Transverse colon (tissue), 4 donors: ENCODE data around the gene PEAK3.

ENCODE experiments used
- POLR2A ChIP-seq: fragments of 450-650 bp; IDR thresholded peaks from one replicate; pipeline ENCODE4 v1.6.1; 2016; ENCODE audit warnings: antibody characterized with exemption, mild to moderate bottlenecking, moderate library complexity
- POLR2AphosphoS5 ChIP-seq, 3 donors: sonication (generic); formaldehyde crosslinking; IDR thresholded peaks; one replicate each; pipeline ENCODE4 v1.6.1; 2016; ENCODE audit warnings: antibody characterized with exemption in 3 of 3
- TF ChIP-seq, protein P1 (sequence below), 5 experiments: fragments of 200-600 bp in 3 of 5; fragments of 450-650 bp in 2 of 5; sonication (generic) in 3 of 5; IDR thresholded peaks; 1 replicate in 2 of 5; 2 replicates in 3 of 5; pipeline ENCODE4 v1.5.1; 2016 to 2017; ENCODE audit warnings: antibody characterized with exemption in 5 of 5, inconsistent platforms in 3 of 5, mild to moderate bottlenecking in 2 of 5, moderate library complexity in 1 of 5

DNA sequence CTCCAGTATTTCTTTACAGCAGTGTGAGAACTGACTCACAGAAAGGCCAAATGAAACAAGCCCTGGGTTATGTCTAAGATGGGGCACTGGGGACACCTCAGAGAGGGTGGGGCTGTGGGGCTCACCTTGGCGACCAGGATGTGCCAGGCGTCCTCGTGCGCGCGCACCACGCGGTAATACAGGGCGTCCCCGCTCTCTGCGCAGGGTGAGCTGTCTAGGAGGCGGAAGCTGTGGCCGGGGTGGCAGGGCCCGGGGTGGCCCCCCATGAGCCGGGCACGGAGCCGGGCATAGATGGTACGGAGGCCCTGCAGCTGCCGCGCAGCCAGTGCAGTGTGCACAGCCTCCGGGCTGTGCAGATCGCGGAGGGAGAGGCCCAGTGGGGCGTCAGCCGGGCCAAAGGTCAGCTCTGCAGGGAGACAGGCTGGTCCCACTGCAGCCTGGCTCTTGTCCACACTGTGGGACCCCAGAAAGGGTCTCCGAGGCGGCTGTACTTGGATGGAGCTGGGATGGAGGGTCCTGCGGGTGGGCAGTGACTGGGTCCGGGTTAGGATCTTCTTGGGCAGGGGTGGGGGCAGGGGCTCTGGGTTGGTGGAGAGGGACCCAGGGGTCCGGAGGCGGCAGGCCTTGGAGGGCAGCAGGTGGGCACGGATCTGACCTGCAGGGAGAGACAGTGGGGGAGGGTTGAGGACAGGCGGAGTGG is 3.4 kb downstream of the PEAK3 start:
- TF ChIP-seq POLR2A (no peak), POLR2AphosphoS5 (IDR thresholded peaks at IDR 0.05) (no peak)
- TF ChIP-seq, protein P1, sequence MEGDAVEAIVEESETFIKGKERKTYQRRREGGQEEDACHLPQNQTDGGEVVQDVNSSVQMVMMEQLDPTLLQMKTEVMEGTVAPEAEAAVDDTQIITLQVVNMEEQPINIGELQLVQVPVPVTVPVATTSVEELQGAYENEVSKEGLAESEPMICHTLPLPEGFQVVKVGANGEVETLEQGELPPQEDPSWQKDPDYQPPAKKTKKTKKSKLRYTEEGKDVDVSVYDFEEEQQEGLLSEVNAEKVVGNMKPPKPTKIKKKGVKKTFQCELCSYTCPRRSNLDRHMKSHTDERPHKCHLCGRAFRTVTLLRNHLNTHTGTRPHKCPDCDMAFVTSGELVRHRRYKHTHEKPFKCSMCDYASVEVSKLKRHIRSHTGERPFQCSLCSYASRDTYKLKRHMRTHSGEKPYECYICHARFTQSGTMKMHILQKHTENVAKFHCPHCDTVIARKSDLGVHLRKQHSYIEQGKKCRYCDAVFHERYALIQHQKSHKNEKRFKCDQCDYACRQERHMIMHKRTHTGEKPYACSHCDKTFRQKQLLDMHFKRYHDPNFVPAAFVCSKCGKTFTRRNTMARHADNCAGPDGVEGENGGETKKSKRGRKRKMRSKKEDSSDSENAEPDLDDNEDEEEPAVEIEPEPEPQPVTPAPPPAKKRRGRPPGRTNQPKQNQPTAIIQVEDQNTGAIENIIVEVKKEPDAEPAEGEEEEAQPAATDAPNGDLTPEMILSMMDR (IDR thresholded peaks at IDR 0.05), result no peak
